ENCODE data around the gene GSE1. TPM values are rescaled to one million over a fixed set of nuclear protein-coding genes. Genes with fewer than 3 reads are reported as not detected.

Gene GSE1
- total RNA-seq, 1 donor from 2014 or later = 101 TPM

GRCh38 chr16:85611444-85612190 is 1.5 kb upstream of the GSE1 start:
- no peak for DNase-seq (ENCODE audit: extremely low spot score, unreplicated experiment)
- H3K4me1 Mint-ChIP-seq (ENCODE audit: unreplicated experiment) = peaks cover 28% of the 10 kb centered on the region
- H3K27ac Mint-ChIP-seq = no peak overlapping the region
- H3K9me3 Mint-ChIP-seq = no peaks in the 10 kb centered on the region
- no peaks in the 10 kb centered on the region for H3K36me3 Mint-ChIP-seq
- peak overlapping the region; percentile 52 for H3K4me3 Mint-ChIP-seq
- H3K27me3 Mint-ChIP-seq = peaks cover 4% of the 10 kb centered on the region
- TF ChIP-seq, protein P1, sequence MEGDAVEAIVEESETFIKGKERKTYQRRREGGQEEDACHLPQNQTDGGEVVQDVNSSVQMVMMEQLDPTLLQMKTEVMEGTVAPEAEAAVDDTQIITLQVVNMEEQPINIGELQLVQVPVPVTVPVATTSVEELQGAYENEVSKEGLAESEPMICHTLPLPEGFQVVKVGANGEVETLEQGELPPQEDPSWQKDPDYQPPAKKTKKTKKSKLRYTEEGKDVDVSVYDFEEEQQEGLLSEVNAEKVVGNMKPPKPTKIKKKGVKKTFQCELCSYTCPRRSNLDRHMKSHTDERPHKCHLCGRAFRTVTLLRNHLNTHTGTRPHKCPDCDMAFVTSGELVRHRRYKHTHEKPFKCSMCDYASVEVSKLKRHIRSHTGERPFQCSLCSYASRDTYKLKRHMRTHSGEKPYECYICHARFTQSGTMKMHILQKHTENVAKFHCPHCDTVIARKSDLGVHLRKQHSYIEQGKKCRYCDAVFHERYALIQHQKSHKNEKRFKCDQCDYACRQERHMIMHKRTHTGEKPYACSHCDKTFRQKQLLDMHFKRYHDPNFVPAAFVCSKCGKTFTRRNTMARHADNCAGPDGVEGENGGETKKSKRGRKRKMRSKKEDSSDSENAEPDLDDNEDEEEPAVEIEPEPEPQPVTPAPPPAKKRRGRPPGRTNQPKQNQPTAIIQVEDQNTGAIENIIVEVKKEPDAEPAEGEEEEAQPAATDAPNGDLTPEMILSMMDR (conservative IDR thresholded peaks at IDR 0.05) = no peak

DNA sequence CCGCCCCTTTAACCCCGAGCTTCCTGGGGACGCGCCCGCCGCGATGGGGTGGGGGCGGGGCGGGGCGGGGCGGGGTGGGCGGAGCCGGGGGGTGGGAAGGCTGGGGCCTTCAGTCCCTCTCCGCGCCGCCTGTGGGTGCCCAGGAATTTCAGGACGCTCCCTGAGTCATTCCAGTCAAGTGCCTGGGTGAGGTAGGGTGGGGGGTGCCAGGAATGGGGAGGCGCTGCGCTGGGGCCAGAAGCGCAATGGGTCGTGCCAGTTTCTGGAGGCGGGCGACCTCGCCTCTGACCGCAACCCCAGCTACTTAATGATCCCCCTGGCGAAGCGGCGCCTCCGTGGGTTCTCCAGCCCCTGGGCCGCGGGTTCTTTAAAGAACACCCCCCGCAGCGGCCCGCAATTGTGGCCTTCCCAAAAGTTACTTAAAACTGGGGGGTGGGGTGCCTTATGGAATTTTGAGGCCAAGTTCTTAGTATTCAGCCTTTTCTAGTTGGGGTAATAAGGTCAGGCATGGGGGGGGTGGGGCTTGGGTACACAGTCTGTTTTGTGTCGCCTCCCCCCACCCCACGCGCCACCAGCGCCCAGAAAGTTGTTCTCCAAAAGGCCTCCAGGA is 826 bp upstream of the GSE1 start:
- TF ChIP-seq, protein P1 (conservative IDR thresholded peaks at IDR 0.05) = no peak
- H3K27me3 Mint-ChIP-seq = peaks cover 4% of the 10 kb centered on the region
- peak overlapping the region; percentile 81 for H3K4me3 Mint-ChIP-seq
- no peaks in the 10 kb centered on the region for H3K9me3 Mint-ChIP-seq
- H3K4me1 Mint-ChIP-seq (ENCODE audit: unreplicated experiment) = peaks cover 32% of the 10 kb centered on the region
- DNase-seq (ENCODE audit: extremely low spot score, unreplicated experiment) = no peak
- peak overlapping the region; percentile 84 for H3K27ac Mint-ChIP-seq
- H3K36me3 Mint-ChIP-seq = no peaks in the 10 kb centered on the region

GRCh38 chr16:85613604-85614337 is 649 bp downstream of the GSE1 start:
- Mint-ChIP-seq H3K9me3 (no peaks in the 10 kb centered on the region), H3K4me3 (peak overlapping the region; percentile 86), H3K4me1 (ENCODE audit: unreplicated experiment) (peaks cover 29% of the 10 kb centered on the region), H3K36me3 (peaks cover 3% of the 10 kb centered on the region), H3K27ac (no peak overlapping the region), H3K27me3 (peaks cover under 1% of the 10 kb centered on the region)
- TF ChIP-seq, protein P1 (conservative IDR thresholded peaks at IDR 0.05) = no peak
- no peak for DNase-seq (ENCODE audit: extremely low spot score, unreplicated experiment)

DNA sequence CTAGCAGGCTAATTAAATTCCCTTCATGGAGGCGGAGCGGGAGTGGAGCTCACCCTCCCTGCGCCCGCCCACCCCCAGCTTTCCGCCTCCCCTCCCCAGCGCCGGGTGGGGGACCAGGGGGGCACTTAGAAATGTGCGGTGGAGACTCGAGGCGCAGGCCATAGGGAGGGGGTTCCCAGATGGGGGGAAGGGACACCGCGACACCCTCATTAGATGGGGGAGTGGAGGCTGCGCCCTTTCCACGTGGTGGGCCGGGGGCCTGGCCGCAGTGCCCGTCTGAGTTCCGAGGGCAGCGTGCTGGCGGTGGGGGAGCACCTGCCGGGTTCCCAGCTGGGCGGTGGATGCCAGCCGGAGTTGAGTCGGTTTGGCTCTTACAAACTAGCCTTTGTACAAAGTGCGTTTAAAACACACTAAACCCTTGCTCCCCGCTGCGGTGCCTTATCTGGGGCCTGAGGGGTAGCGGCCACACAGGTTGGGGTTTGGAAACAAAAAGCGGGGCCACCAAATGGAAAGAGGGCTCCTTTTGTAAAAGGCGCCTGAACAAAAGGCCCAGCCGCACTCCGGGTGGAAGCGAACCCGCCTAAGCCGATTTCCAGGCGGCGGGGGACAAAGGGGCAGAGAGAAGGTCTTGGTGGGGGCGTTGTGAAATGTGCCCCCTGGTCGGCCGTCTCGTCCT is 1.4 kb downstream of the GSE1 start:
- Mint-ChIP-seq H3K9me3 (no peaks in the 10 kb centered on the region), H3K4me3 (peak overlapping the region; percentile 86), H3K36me3 (peaks cover 3% of the 10 kb centered on the region), H3K27ac (peak overlapping the region; percentile 96), H3K27me3 (no peaks in the 10 kb centered on the region), H3K4me1 (ENCODE audit: unreplicated experiment) (peaks cover 27% of the 10 kb centered on the region)
- TF ChIP-seq, protein P1 (conservative IDR thresholded peaks at IDR 0.05) = no peak
- no peak for DNase-seq (ENCODE audit: extremely low spot score, unreplicated experiment)

DNA sequence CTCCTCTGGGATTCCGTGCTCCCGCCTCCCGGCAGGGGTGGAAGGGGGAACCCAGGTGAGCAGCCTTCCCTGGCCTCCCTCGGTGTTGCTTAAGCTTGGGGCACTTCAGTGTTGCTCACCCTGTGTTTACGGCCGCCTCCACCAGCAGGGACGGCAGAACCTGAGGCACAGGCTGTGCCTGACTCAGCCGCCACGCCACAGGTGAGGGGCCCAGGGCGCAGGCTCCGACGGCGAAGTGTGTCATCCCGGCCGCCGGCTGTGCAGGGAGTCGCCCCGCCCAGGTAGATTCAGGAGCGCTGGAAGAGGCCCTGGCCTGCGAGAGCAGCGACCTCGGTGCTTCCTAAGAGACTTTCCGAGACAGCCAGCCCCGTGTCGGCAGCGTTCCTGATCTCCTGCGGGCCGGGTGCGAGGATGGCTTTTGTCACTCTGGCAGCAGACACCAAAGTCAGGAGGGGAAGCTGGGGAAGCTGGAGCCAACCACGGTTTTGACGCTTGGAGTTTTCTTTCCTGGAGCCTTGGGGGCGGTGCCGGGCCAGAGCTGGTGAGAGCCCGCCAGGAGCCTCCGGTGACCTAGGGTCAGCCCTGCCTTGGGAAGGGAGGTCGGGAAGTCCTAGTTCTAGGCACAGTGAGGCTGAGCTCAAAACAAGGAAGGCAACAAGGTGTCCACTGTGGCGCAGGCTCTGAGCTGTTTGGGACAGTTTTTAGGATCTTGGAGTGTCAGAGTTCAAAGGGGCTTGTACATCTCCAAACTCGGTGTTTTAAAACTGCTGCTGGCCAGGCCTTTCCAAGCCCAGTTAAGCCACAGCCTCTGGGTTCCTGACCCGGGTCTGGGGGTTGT is 2.1 kb downstream of the GSE1 start:
- Mint-ChIP-seq H3K27ac (peak overlapping the region; percentile 96), H3K36me3 (peaks cover 3% of the 10 kb centered on the region), H3K9me3 (no peaks in the 10 kb centered on the region), H3K27me3 (no peaks in the 10 kb centered on the region), H3K4me1 (ENCODE audit: unreplicated experiment) (peaks cover 20% of the 10 kb centered on the region), H3K4me3 (peak overlapping the region; percentile 86)
- DNase-seq (ENCODE audit: extremely low spot score, unreplicated experiment) = peak; percentile 82
- TF ChIP-seq, protein P1 (conservative IDR thresholded peaks at IDR 0.05) = no peak

Data from type B pancreatic cell (in vitro differentiated cells).